Uterus (tissue), 4 donors: ENCODE data around the gene KRTAP12-2. TPM values are rescaled to one million over a fixed set of nuclear protein-coding genes. Genes with fewer than 3 reads are reported as not detected.
"Not testable (repeated sequence)": the region's sequence is repeated elsewhere in the genome, so short reads cannot be mapped to it uniquely, and the experiment has no call there.

ENCODE experiments used
- DNase-seq, 2 donors: peaks; one replicate each; pipeline ENCODE4 v3.0.0-alpha.2; 2019 to 2020
- H3K27ac ChIP-seq, 2 donors: fragments of 200-600 bp; sonication (generic); 1 replicate in 1 of 2; 2 replicates in 1 of 2; pipeline ENCODE4 v1.5.1; 2016 to 2018
- H3K27me3 ChIP-seq, 2 donors: fragments of 200-600 bp; sonication (generic); one replicate each; pipeline ENCODE4 v1.5.1; 2018 to 2019; ENCODE audit warnings: control low read depth in 1 of 2
- H3K36me3 ChIP-seq, 2 donors: fragments of 200-600 bp; sonication (generic); one replicate each; pipeline ENCODE4 v1.5.1; 2019; ENCODE audit warnings: control low read depth in 1 of 2
- H3K4me1 ChIP-seq, 2 donors: fragments of 200-600 bp; sonication (generic); one replicate each; pipeline ENCODE4 v1.5.1; 2018 to 2019; ENCODE audit warnings: control low read depth in 1 of 2
- H3K4me3 ChIP-seq, 2 donors: fragments of 200-600 bp; sonication (generic); 1 replicate in 1 of 2; 2 replicates in 1 of 2; pipeline ENCODE4 v1.5.1; 2018 to 2019; ENCODE audit warnings: mild to moderate bottlenecking in 1 of 2
- H3K9me3 ChIP-seq, 2 donors: fragments of 200-600 bp; sonication (generic); one replicate each; pipeline ENCODE4 v1.5.1; 2019; ENCODE audit warnings: control low read depth in 1 of 2
- CTCF ChIP-seq, 4 experiments: fragments of 200-600 bp in 2 of 4; fragments of 450-650 bp in 2 of 4; sonication (generic) in 2 of 4; IDR thresholded peaks; one replicate each; pipeline ENCODE4 v1.5.1; 2016 to 2019; ENCODE audit warnings: antibody characterized with exemption in 4 of 4, mild to moderate bottlenecking in 2 of 4, moderate library complexity in 1 of 4
- POLR2A ChIP-seq, 2 donors: fragments of 450-650 bp; IDR thresholded peaks; one replicate each; pipeline ENCODE4 v1.6.1; 2016; ENCODE audit warnings: antibody characterized with exemption in 2 of 2, mild to moderate bottlenecking in 1 of 2, moderate library complexity in 1 of 2
- intact Hi-C: fragments of 100-400 bp; cut with DNase I; formaldehyde crosslinking; loops from one replicate; pipeline ENCODE4 v1.15.1; 2023; ENCODE audit warnings: low total_unique reads
- total RNA-seq, 4 donors: library from RNA; depleted of rRNA in 3 of 4; stranded (reverse); fragments of >200 nt in 3 of 4; gene quantifications; one replicate each; pipeline versions ENCODE4 v1.1.0 to v1.2.4, GENCODE V29; 2014 to 2023
- donor health status: DM: yes; HTN: yes; CAD: no.

The KRTAP12-2 gene
- total RNA-seq, 4 donors from 2014 or later = not detected

DNA sequence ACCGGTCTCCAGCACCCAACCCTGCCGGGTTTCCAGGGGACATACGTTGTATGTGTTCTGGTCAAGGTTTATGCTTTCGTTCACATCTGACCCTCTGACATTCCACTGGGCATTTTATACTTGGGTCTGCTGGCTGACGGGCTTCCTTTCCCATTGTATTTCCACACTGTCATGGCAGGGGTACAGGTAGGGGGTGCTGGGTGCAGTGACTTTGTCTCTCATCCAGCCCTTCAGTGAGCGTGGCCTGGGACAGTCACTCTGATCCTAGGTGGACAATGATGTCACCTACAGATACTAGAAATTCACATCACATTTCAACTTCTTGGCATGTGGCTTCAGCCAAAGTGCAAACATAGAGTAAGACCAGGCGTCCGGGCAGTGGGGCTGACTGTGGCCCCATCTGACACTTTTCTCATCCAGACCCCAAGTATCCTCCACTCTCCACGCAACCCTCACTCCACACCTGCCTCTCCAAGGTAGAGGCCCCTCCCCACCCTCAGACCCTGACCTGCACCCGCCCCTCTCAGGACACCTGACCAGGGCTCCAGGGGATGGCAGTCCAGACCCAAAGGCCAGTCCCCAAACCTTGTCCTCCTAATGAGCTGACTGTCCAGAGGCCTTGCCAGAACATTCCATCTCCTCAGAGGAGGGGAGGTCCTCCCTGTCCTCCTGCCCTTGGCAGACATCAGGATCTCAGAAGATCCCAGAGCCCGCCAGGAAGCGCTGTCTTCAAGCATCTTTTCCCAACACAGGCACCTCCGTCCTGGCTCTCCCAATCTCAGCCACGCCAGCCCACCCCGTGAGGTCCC, 30.3 kb downstream of the KRTAP12-2 start:
- no peak for DNase-seq
- Histone ChIP-seq H3K27ac (no peak overlapping the region), H3K9me3 (peaks cover 0 to 8% of the 10 kb centered on the region in 2 donors), H3K4me3 (no peak overlapping the region), H3K36me3 (no peaks in the 10 kb centered on the region), H3K4me1 (no peaks in the 10 kb centered on the region), H3K27me3 (no peaks in the 10 kb centered on the region)
- TF ChIP-seq CTCF (IDR thresholded peaks at IDR 0.05) = no peak
- no peak for TF ChIP-seq POLR2A (IDR thresholded peaks at IDR 0.05)
- intact Hi-C loops = no loop called here

GRCh38 chr21:44632067-44632466, 34.7 kb downstream of the KRTAP12-2 start:
- Histone ChIP-seq H3K27me3 (no peaks in the 10 kb centered on the region), H3K27ac (no peak overlapping the region), H3K4me1 (no peaks in the 10 kb centered on the region), H3K9me3 (peaks cover 0 to 8% of the 10 kb centered on the region in 2 donors), H3K36me3 (no peaks in the 10 kb centered on the region), H3K4me3 (no peak overlapping the region)
- no peak for DNase-seq
- intact Hi-C loops = no loop called here
- TF ChIP-seq CTCF (IDR thresholded peaks at IDR 0.05) (no peak), POLR2A (IDR thresholded peaks at IDR 0.05) (no peak)

- Histone ChIP-seq H3K4me1 (no peaks in the 10 kb centered on the region), H3K9me3 (peaks cover 0 to 8% of the 10 kb centered on the region in 2 donors), H3K27me3 (no peaks in the 10 kb centered on the region), H3K4me3 (no peak overlapping the region), H3K27ac (no peak overlapping the region), H3K36me3 (no peaks in the 10 kb centered on the region)
- intact Hi-C loops = no loop called here
- no peak for TF ChIP-seq CTCF (IDR thresholded peaks at IDR 0.05)
- TF ChIP-seq POLR2A (IDR thresholded peaks at IDR 0.05) = no peak
- DNase-seq = no peak
These were observed 36.3 kb downstream of the KRTAP12-2 start for GRCh38 chr21:44630440-44630839.

DNA sequence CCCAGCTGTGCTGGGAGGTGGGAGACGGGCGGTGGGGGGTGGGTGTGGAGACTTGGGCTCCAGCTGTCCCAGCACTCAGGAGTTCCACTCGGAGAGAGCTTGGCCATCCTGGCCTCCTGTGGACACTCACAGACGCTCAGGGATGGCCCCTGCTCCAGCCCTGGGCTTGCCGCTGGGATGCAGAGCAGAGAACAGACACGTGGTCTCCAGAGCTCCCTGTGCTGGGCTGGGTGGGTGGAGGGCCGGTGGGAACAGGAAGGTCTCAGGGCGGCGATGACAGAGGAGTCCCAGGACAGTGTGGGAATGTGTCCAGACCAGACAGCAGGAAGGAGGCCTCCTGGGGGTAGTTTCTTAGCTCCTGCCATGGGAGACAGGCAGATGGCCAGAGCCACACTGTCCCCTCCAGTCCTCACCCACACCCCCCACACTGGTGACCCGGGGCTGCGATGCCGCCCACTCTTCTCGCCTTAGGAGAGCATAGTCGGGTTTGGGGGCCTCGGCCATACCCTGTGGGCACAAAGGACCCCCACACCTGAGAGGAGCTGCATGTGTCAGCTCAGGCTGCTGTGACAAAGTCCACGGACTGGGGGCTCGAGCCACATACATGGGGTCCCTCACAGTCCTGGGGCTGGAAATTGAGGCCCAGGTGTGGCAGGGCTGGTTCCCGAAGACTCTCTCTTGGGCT, 37.9 kb downstream of the KRTAP12-2 start:
- no peak overlapping the region for H3K27ac ChIP-seq
- TF ChIP-seq POLR2A (IDR thresholded peaks at IDR 0.05) (no peak), CTCF (IDR thresholded peaks at IDR 0.05) (no peak)
- H3K36me3 ChIP-seq = no peaks in the 10 kb centered on the region
- intact Hi-C loops = no loop called here
- H3K9me3 ChIP-seq = peaks cover 0 to 8% of the 10 kb centered on the region in 2 donors
- no peak overlapping the region for H3K4me3 ChIP-seq
- no peaks in the 10 kb centered on the region for H3K27me3 ChIP-seq
- no peak for DNase-seq
- H3K4me1 ChIP-seq = no peaks in the 10 kb centered on the region

GRCh38 chr21:44627831-44628233, 38.9 kb downstream of the KRTAP12-2 start:
- DNase-seq, H3K9me3 ChIP-seq, H3K27ac ChIP-seq, H3K4me1 ChIP-seq, H3K27me3 ChIP-seq, H3K36me3 ChIP-seq, intact Hi-C loops, H3K4me3 ChIP-seq: not testable (repeated sequence)

GRCh38 chr21:44627181-44627822, 39.4 kb downstream of the KRTAP12-2 start:
- H3K36me3 ChIP-seq, H3K27ac ChIP-seq, H3K4me1 ChIP-seq, H3K9me3 ChIP-seq, H3K4me3 ChIP-seq, intact Hi-C loops, H3K27me3 ChIP-seq, DNase-seq: not testable (repeated sequence)
